OCI-LY3 (cell line): ENCODE data around the gene GDPD5.

ENCODE experiments used
- H2AFZ ChIP-seq: fragments of 200-600, 300-600 bp; shearing (Covaris generic); 2 replicates; pipeline ENCODE4 v1.6.0; 2014; ENCODE audit warnings: antibody characterized with exemption, low read depth, low read length
- H3K27ac ChIP-seq: fragments of 200-600, 300-600 bp; sonication (generic); 2 replicates; pipeline ENCODE4 v1.5.1; 2014; ENCODE audit warnings: mild to moderate bottlenecking, low read length, moderate library complexity, mixed read lengths
- H3K27me3 ChIP-seq: fragments of 200-600, 300-600 bp; sonication (generic); 2 replicates; pipeline ENCODE4 v1.6.1; 2014; ENCODE audit warnings: low read depth, low read length, mixed read lengths
- H3K36me3 ChIP-seq: fragments of 200-600, 300-600 bp; sonication (generic); replicated peaks from 2 replicates; pipeline ENCODE3; 2014; ENCODE audit warnings: low read depth, low read length, mixed read lengths
- H3K4me1 ChIP-seq: fragments of 300-600, 200-600 bp; sonication (generic); 2 replicates; pipeline ENCODE4 v1.6.1; 2014; ENCODE audit warnings: low read length, mixed read lengths
- H3K4me2 ChIP-seq: fragments of 200-600, 300-600 bp; sonication (generic); 2 replicates; pipeline ENCODE4 v1.6.1; 2014; ENCODE audit warnings: low read length, mixed read lengths
- H3K4me3 ChIP-seq: fragments of 300-600, 200-600 bp; sonication (generic); 2 replicates; pipeline ENCODE4 v1.5.1; 2014; ENCODE audit warnings: antibody characterized with exemption, mild to moderate bottlenecking, low read length, moderate library complexity
- H3K79me2 ChIP-seq: fragments of 300-600, 200-600 bp; shearing (Covaris generic); 2 replicates; pipeline ENCODE4 v1.6.1; 2014; ENCODE audit warnings: mild to moderate bottlenecking, low read length, mixed read lengths
- H3K9ac ChIP-seq: fragments of 300-600, 200-600 bp; shearing (Covaris generic); 2 replicates; pipeline ENCODE4 v1.6.0; 2014; ENCODE audit warnings: mild to moderate bottlenecking, low read length, moderate library complexity
- H3K9me3 ChIP-seq: fragments of 200-600, 300-600 bp; shearing (Covaris generic); 2 replicates; pipeline ENCODE4 v1.6.1; 2014; ENCODE audit warnings: low read length, mixed read lengths; ENCODE audit not compliant: insufficient read depth
- H4K20me1 ChIP-seq: fragments of 200-600, 300-600 bp; sonication (generic); 2 replicates; pipeline ENCODE4 v1.6.1; 2016; ENCODE audit warnings: low read length, mixed read lengths; ENCODE audit not compliant: insufficient read depth
- CTCF ChIP-seq: fragments of 200-600, 300-600 bp; sonication (generic); IDR thresholded peaks from 2 replicates; pipeline ENCODE4 v1.5.1; 2014; ENCODE audit warnings: antibody characterized with exemption, low read length, low read depth
- EZH2phosphoT487 ChIP-seq: fragments of 200-600 bp; shearing (Covaris generic); IDR thresholded peaks from 2 replicates; pipeline ENCODE4 v1.6.1; 2018; ENCODE audit warnings: antibody characterized with exemption, mixed run types, low read depth

GDPD5 gene

GRCh38 chr11:75532200-75533048 is 6.7 kb upstream of the GDPD5 start:
- H4K20me1 ChIP-seq: no peaks in the 10 kb centered on the region
- peak; percentile 94 for TF ChIP-seq CTCF
- TF ChIP-seq EZH2phosphoT487: no peak
- peak overlapping the region; percentile 69 for H3K4me2 ChIP-seq
- peak overlapping the region; percentile 48; the same call in 1 of the 2 replicates for H3K4me3 ChIP-seq
- H3K79me2 ChIP-seq: no peaks in the 10 kb centered on the region
- H3K9ac ChIP-seq: 0 out of 2 replicates have a peak overlapping the region, but pooled peaks have one; percentile 17
- no peaks in the 10 kb centered on the region for H3K9me3 ChIP-seq
- no peak overlapping the region for H3K27ac ChIP-seq
- H2AFZ ChIP-seq: peak overlapping the region; percentile 43; the same call in 1 of the 2 replicates
- peaks cover 38% of the 10 kb centered on the region for H3K27me3 ChIP-seq
- no peaks in the 10 kb centered on the region for H3K36me3 ChIP-seq
- peaks cover 31% of the 10 kb centered on the region for H3K4me1 ChIP-seq

- TF ChIP-seq EZH2phosphoT487 (no peak), CTCF (no peak)
- Histone ChIP-seq H3K4me1 (peaks cover 22% of the 10 kb centered on the region), H3K27me3 (peaks cover 35% of the 10 kb centered on the region), H3K9ac (no peak overlapping the region), H3K36me3 (no peaks in the 10 kb centered on the region), H3K79me2 (no peaks in the 10 kb centered on the region), H3K4me2 (no peak overlapping the region), H2AFZ (no peak overlapping the region), H3K9me3 (no peaks in the 10 kb centered on the region), H4K20me1 (no peaks in the 10 kb centered on the region), H3K27ac (no peak overlapping the region), H3K4me3 (no peak overlapping the region)
Observed at GRCh38 chr11:75531325-75531724, 5.6 kb upstream of the GDPD5 start.

GRCh38 chr11:75530577-75530976 is 4.8 kb upstream of the GDPD5 start:
- Histone ChIP-seq H3K9me3 (no peaks in the 10 kb centered on the region), H3K9ac (no peak overlapping the region), H3K4me1 (peaks cover 23% of the 10 kb centered on the region), H3K79me2 (no peaks in the 10 kb centered on the region), H3K4me2 (no peak overlapping the region), H4K20me1 (no peaks in the 10 kb centered on the region), H3K27ac (no peak overlapping the region), H3K27me3 (peaks cover 33% of the 10 kb centered on the region), H3K4me3 (no peak overlapping the region), H3K36me3 (no peaks in the 10 kb centered on the region), H2AFZ (no peak overlapping the region)
- TF ChIP-seq EZH2phosphoT487: no peak
- no peak for TF ChIP-seq CTCF

GRCh38 chr11:75527938-75528735 is 2.4 kb upstream of the GDPD5 start:
- Histone ChIP-seq H3K9ac (no peak overlapping the region), H3K9me3 (no peaks in the 10 kb centered on the region)

More at GRCh38 chr11:75527938-75528735, 2.4 kb upstream of the GDPD5 start:
- peaks cover 37% of the 10 kb centered on the region for H3K27me3 ChIP-seq
- no peaks in the 10 kb centered on the region for H3K36me3 ChIP-seq
- no peak for TF ChIP-seq CTCF
- no peak for TF ChIP-seq EZH2phosphoT487
- H3K4me1 ChIP-seq: peaks cover 27% of the 10 kb centered on the region
- H3K4me3 ChIP-seq: no peak overlapping the region
- H4K20me1 ChIP-seq: no peaks in the 10 kb centered on the region
- H3K4me2 ChIP-seq: no peak overlapping the region
- H3K27ac ChIP-seq: no peak overlapping the region
- H3K79me2 ChIP-seq: no peaks in the 10 kb centered on the region
- H2AFZ ChIP-seq: no peak overlapping the region
